ENCODE data around the gene ANKRD11.

ANKRD11 gene

GRCh38 chr16:89280546-89281188 is 209.7 kb downstream of the ANKRD11 start:
- H3K4me3 ChIP-seq (ENCODE audit: low read depth, low read length), result no peak overlapping the region
- 0 out of 2 replicates have a peak, but pooled peaks cover 5% of the 10 kb centered on the region for H3K36me3 ChIP-seq
- no peak for TF ChIP-seq CTCF (IDR thresholded peaks at IDR 0.05; ENCODE audit: low read depth, low read length)

GRCh38 chr16:89279666-89280481 is 210.5 kb downstream of the ANKRD11 start:
- Histone ChIP-seq H3K36me3 (no peaks in the 10 kb centered on the region), H3K9me3 (ENCODE audit: severe bottlenecking) (no peaks in the 10 kb centered on the region), H3K27ac (no peak overlapping the region), H3K27me3 (ENCODE audit: insufficient read depth, low read depth, severe bottlenecking) (no peaks in the 10 kb centered on the region), H3K4me3 (ENCODE audit: low read depth, low read length) (no peak overlapping the region)
- no peak for DNase-seq
- no peak for TF ChIP-seq CTCF (IDR thresholded peaks at IDR 0.05; ENCODE audit: low read depth, low read length)

More at GRCh38 chr16:89280546-89281188, 209.7 kb downstream of the ANKRD11 start:
- Histone ChIP-seq H3K27me3 (ENCODE audit: insufficient read depth, low read depth, severe bottlenecking) (no peaks in the 10 kb centered on the region), H3K27ac (no peak overlapping the region), H3K9me3 (ENCODE audit: severe bottlenecking) (no peaks in the 10 kb centered on the region)
- no peak for DNase-seq

GRCh38 chr16:89278441-89279240 is 211.7 kb downstream of the ANKRD11 start:
- H3K27me3 ChIP-seq (ENCODE audit: insufficient read depth, low read depth, severe bottlenecking), result no peaks in the 10 kb centered on the region
- H3K4me3 ChIP-seq (ENCODE audit: low read depth, low read length), result no peak overlapping the region
- H3K36me3 ChIP-seq, result no peaks in the 10 kb centered on the region
- no peak for DNase-seq
- TF ChIP-seq CTCF (IDR thresholded peaks at IDR 0.05; ENCODE audit: low read depth, low read length), result no peak
- no peak overlapping the region for H3K27ac ChIP-seq
- H3K9me3 ChIP-seq (ENCODE audit: severe bottlenecking), result no peaks in the 10 kb centered on the region

- Histone ChIP-seq H3K27ac (no peak overlapping the region), H3K4me3 (ENCODE audit: low read depth, low read length) (no peak overlapping the region), H3K27me3 (ENCODE audit: insufficient read depth, low read depth, severe bottlenecking) (no peaks in the 10 kb centered on the region), H3K9me3 (ENCODE audit: severe bottlenecking) (no peaks in the 10 kb centered on the region), H3K36me3 (no peaks in the 10 kb centered on the region)
- DNase-seq, result no peak
- no peak for TF ChIP-seq CTCF (IDR thresholded peaks at IDR 0.05; ENCODE audit: low read depth, low read length)
Observed at GRCh38 chr16:89277641-89278341, 212.6 kb downstream of the ANKRD11 start.

- no peaks in the 10 kb centered on the region for H3K27me3 ChIP-seq (ENCODE audit: insufficient read depth, low read depth, severe bottlenecking)
- H3K4me3 ChIP-seq (ENCODE audit: low read depth, low read length), result no peak overlapping the region
- no peak for TF ChIP-seq CTCF (IDR thresholded peaks at IDR 0.05; ENCODE audit: low read depth, low read length)
- H3K27ac ChIP-seq, result no peak overlapping the region
- DNase-seq, result no peak
- no peaks in the 10 kb centered on the region for H3K36me3 ChIP-seq
- H3K9me3 ChIP-seq (ENCODE audit: severe bottlenecking), result no peaks in the 10 kb centered on the region
Observed at GRCh38 chr16:89277049-89277448, 213.3 kb downstream of the ANKRD11 start.
